Adrenal gland (tissue), 12 donors: ENCODE data around the gene GPRASP2. TPM values are rescaled to one million over a fixed set of nuclear protein-coding genes. Genes with fewer than 3 reads are reported as not detected.

Experiments
- DNase-seq, 7 donors: peaks; one replicate each; pipeline ENCODE4 v3.0.0-alpha.2; 2019 to 2020
- H3K27ac ChIP-seq, 5 donors: fragments of 200-600 bp; sonication (generic) in 4 of 5; 1 replicate in 3 of 5; 2 replicates in 2 of 5; pipeline versions ENCODE4 v1.5.1 to v1.8.0; 2016 to 2020; ENCODE audit warnings: mild to moderate bottlenecking in 1 of 5
- H3K27me3 ChIP-seq: fragments of 200-600 bp; 2 replicates; pipeline ENCODE4 v1.8.0; 2021
- H3K36me3 ChIP-seq, 2 donors: fragments of 200-600 bp; replicated peaks in 1 of 2; 1 replicate in 1 of 2; 2 replicates in 1 of 2; pipeline versions ENCODE4 v1.5.1 to v1.8.0; 2018 to 2022
- H3K4me1 ChIP-seq, 2 donors: fragments of 200-600 bp; replicated peaks in 1 of 2; 1 replicate in 1 of 2; 2 replicates in 1 of 2; pipeline versions ENCODE4 v1.5.1 to v1.8.0; 2018 to 2021
- H3K4me3 ChIP-seq, 4 donors: fragments of 200-600 bp; sonication (generic) in 3 of 4; one replicate each; pipeline ENCODE4 v1.5.1; 2016 to 2018
- H3K9me3 ChIP-seq, 3 donors: fragments of 200-600 bp; sonication (generic) in 1 of 3; replicated peaks in 1 of 3; 1 replicate in 2 of 3; 2 replicates in 1 of 3; pipeline versions ENCODE4 v1.5.1 to v1.8.0; 2016 to 2021
- CTCF ChIP-seq, 6 experiments: fragments of 450-650 bp in 4 of 6; fragments of 200-600 bp in 2 of 6; sonication (generic) in 1 of 6; IDR thresholded peaks; 1 replicate in 5 of 6; 2 replicates in 1 of 6; pipeline versions ENCODE4 v1.5.1 to v1.8.0; 2016 to 2021; ENCODE audit warnings: antibody characterized with exemption in 6 of 6, mild to moderate bottlenecking in 2 of 6, moderate library complexity in 1 of 6
- POLR2A ChIP-seq, 2 donors: fragments of 450-650 bp; IDR thresholded peaks; one replicate each; pipeline ENCODE4 v1.6.1; 2017; ENCODE audit warnings: antibody characterized with exemption in 2 of 2, mild to moderate bottlenecking in 2 of 2, moderate library complexity in 1 of 2
- WGBS, 4 donors: extraction: QIAGEN DNeasy Blood & Tissue Kit in 2 of 4; methylation state at CpG; one replicate each; pipeline versions ENCODE4 v1.1.5 to v1.1.7; 2013 to 2017; 5-methylcytosine and 5-hydroxymethylcytosine counted together
- intact Hi-C, 2 donors: fragments of 100-400 bp; cut with DNase I; formaldehyde crosslinking; loops; one replicate each; pipeline versions ENCODE4 v1.14.1 to v1.15.0; 2022 to 2023
- polyA plus RNA-seq, 3 donors: library from polyadenylated mRNA; stranded (reverse); fragments of 200-250 nt in 2 of 3; fragments of 350-450 nt in 1 of 3; fragmentation: Illumina TruSeq in 1 of 3; extraction: RNeasy Lipid Tissue Mini Kit (QIAGEN cat#74804) in 1 of 3; gene quantifications; one replicate each; pipeline ENCODE4 v1.2.3, GENCODE V29; 2013 to 2014
- total RNA-seq, 9 donors: library from RNA; depleted of rRNA in 4 of 9; stranded (reverse); fragments of >200 nt in 4 of 9; fragments of 120-200 nt in 1 of 9; fragmentation: NEBNext Ultra II Directional in 1 of 9; extraction: Animal tissue kit (Norgen Biotek cat#: 25700) in 1 of 9; gene quantifications; one replicate each; pipeline versions ENCODE4 v1.1.0 to v1.2.4, GENCODE V29; 2013 to 2023
- donor health status: healthy with polysubstance abuse.
- donor health status: Bipolar disorder and iron deficiency.
- donor health status: DM: yes; HTN: yes; CAD: no.
- donor health status: DM: no; HTN: no; CAD: no.
- donor health status: DM: no; HTN: no; CAD: no.
- donor health status: DM: yes; HTN: yes; CAD: no.

Gene GPRASP2
- total and polyA plus RNA-seq, 12 donors, result 6.9 to 58.9 (median 20.7) TPM

GRCh38 chrX:102745513-102745856 lies 33.2 kb downstream of the GPRASP2 start:
- H3K27ac ChIP-seq, result no peak overlapping the region
- DNase-seq, result no peak
- H3K4me1 ChIP-seq, result no peaks in the 10 kb centered on the region
- peaks cover 10% of the 10 kb centered on the region for H3K27me3 ChIP-seq
- no peak for TF ChIP-seq POLR2A (IDR thresholded peaks at IDR 0.05)
- peak overlapping the region in 1 of 4 donors; percentile 54 for H3K4me3 ChIP-seq
- H3K36me3 ChIP-seq, result no peaks in the 10 kb centered on the region
- WGBS, 4 donors, result 37 to 67% (median 44%) methylated on average over 1 to 14 of the region's 14 CpGs; no CpG with 5 or more reads in 1 of the 4 donors
- intact Hi-C loops, result no loop called here
- H3K9me3 ChIP-seq, result no peaks in the 10 kb centered on the region

- Histone ChIP-seq H3K4me3 (peak overlapping the region in 2 of 4 donors; percentile 19 to 54), H3K9me3 (no peaks in the 10 kb centered on the region), H3K4me1 (no peaks in the 10 kb centered on the region), H3K27ac (no peak overlapping the region), H3K27me3 (peaks cover 10% of the 10 kb centered on the region), H3K36me3 (no peaks in the 10 kb centered on the region)
- TF ChIP-seq POLR2A (IDR thresholded peaks at IDR 0.05) (no peak), CTCF (IDR thresholded peaks at IDR 0.05) (no peak)
- peak; percentile 20 to 55 (median 36) for DNase-seq
- 0 to 61% (median 11%) methylated on average over 4 to 61 of the region's 61 CpGs for WGBS, 4 donors
- intact Hi-C loops, result no loop called here
These were observed 33.8 kb downstream of the GPRASP2 start for GRCh38 chrX:102745857-102746584.

GRCh38 chrX:102765217-102765616 lies 53.0 kb downstream of the GPRASP2 start:
- DNase-seq, result peak; percentile 38 to 74 (median 58)
- H3K27me3 ChIP-seq, result no peaks in the 10 kb centered on the region
- no peak for TF ChIP-seq POLR2A (IDR thresholded peaks at IDR 0.05)
- no peak for TF ChIP-seq CTCF (IDR thresholded peaks at IDR 0.05)
- H3K9me3 ChIP-seq, result no peaks in the 10 kb centered on the region
- 8 to 34% (median 12%) methylated on average over 2 of the region's 2 CpGs for WGBS, 4 donors
- peak overlapping the region in 1 of 5 donors; percentile 38 for H3K27ac ChIP-seq
- intact Hi-C loops, result no loop called here
- no peaks in the 10 kb centered on the region for H3K36me3 ChIP-seq
- H3K4me1 ChIP-seq, result peaks cover 0 to 8% of the 10 kb centered on the region in 2 donors
- H3K4me3 ChIP-seq, result no peak overlapping the region

GRCh38 chrX:102765809-102766208 lies 53.6 kb downstream of the GPRASP2 start:
- intact Hi-C loops, result no loop called here
- peak in 6 of 7 donors; percentile 12 to 57 (median 24) for DNase-seq
- 17 to 54% (median 48%) methylated on average over 1 to 4 of the region's 4 CpGs for WGBS, 4 donors

More at GRCh38 chrX:102765809-102766208, 53.6 kb downstream of the GPRASP2 start:
- Histone ChIP-seq H3K27ac (peak overlapping the region in 1 of 5 donors; percentile 38), H3K36me3 (no peaks in the 10 kb centered on the region), H3K9me3 (no peaks in the 10 kb centered on the region), H3K4me1 (peaks cover 0 to 10% of the 10 kb centered on the region in 2 donors), H3K4me3 (no peak overlapping the region), H3K27me3 (no peaks in the 10 kb centered on the region)
- no peak for TF ChIP-seq POLR2A (IDR thresholded peaks at IDR 0.05)
- TF ChIP-seq CTCF (IDR thresholded peaks at IDR 0.05), result no peak
